DMS 273 (cell line): ENCODE data around the gene PIM3.

ENCODE experiments used
- DNase-seq: peaks from one replicate; lab custom pipeline; 2025; ENCODE audit not compliant: unreplicated experiment; lab: John Stamatoyannopoulos, UW

The PIM3 gene

GRCh38 chr22:49942565-49943404 lies 17.8 kb upstream of the PIM3 start:
- DNase-seq = no peak

GRCh38 chr22:49943405-49943765 lies 17.2 kb upstream of the PIM3 start:
- peak; percentile 20 for DNase-seq

- DNase-seq = peak; percentile 30
These were observed 16.7 kb upstream of the PIM3 start for GRCh38 chr22:49943771-49944398.

DNA sequence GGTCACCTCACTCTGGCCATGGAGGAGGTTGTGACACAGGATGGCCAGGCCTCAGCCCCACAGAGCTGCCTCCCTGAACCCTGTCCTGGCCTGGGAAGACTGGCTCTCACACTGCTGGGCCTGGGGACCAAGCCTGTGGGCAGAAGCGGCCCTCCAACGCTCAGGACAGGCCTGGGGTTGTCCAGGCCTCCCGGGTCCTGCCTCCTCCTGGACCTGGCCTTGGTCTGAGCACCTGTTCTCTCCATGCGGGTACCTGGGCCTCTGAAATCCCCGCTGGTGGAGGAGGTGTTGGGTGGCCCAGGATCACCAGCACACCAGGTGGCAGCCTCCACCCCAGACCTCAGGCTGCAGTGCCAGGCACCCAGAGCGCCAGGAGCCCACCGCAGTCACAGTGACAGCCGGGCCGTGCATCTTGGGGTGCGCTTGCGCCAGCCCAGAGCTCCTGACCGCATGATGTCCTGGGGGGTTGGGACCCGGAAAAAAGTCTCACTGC lies 16.1 kb upstream of the PIM3 start:
- peak; percentile 52 for DNase-seq

DNA sequence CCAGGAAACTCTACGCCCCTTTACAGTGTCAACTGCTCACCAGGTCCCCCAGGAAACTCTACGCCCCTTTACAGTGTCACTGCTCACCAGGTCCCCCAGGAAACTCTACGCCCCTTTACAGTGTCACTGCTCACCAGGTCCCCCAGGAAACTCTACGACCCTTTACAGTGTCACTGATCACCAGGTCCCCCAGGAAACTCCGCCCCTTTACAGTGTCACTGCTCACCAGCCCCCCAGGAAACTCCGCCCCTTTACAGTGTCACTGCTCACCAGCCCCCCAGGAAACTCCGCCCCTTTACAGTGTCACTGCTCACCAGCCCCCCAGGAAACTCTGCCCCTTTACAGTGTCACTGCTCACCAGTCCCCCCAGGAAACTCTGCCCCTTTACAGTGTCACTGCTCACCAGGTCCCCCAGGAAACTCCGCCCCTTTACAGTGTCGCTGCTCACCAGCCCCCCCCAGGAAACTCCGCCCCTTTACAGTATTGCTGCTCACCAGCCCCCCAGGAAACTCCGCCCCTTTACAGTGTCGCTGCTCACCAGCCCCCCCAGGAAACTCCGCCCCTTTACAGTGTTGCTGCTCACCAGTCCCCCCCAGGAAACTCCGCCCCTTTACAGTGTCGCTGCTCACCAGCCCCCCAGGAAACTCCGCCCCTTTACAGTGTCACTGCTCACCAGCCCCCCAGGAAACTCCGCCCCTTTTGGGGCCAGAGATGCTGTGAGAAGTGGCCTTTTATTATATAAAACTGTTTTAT lies 15.4 kb upstream of the PIM3 start:
- peak; percentile 84 for DNase-seq

- no peak for DNase-seq
These were observed 13.8 kb upstream of the PIM3 start for GRCh38 chr22:49946612-49947295.

GRCh38 chr22:49947296-49947622 lies 13.3 kb upstream of the PIM3 start:
- DNase-seq = no peak

DNA sequence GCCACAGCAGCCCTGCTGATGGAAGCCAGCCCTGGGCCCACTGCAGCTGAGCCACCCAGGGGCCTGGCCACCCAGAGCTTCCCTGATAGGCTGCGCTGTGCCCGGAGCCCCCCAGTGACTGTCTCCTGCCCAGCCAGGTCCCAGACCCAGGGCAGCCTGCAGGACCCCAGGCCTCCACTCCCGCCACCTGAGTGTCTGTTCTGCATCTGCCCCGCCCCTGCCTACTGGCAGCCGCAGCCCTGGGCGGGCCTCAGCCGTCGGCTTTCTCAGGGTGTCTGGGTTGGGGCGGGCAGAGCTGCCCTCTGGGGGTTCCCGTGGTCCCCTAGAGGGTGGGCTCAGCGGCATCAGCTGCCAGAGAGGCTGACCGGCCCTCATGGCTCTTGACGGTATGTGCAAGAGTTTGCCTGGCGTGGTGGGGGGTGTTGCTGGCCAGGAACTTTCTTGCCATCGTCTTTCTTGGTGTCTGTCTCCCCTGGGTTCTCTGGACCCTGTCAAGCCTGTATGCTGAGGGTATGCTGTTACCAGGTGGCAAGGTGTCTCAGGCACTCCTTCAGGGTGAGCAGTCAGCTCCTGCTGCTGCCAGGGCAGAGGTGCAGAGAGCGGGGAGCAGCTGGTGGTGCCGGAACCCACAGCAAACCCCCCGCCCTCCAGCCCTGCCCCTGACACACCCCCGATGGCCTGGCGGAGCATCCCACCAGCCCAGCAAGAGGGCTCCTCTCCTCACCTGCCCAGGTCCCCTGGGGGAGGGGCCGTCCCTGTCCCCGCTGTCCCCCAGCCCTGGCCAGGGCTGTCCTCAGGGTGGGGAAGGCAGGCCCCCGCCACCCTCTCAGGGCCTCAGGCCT lies 12.2 kb upstream of the PIM3 start:
- DNase-seq = no peak

GRCh38 chr22:49948958-49949913 lies 11.3 kb upstream of the PIM3 start:
- DNase-seq = no peak

GRCh38 chr22:49949914-49950292 lies 10.7 kb upstream of the PIM3 start:
- DNase-seq = no peak

GRCh38 chr22:49950396-49950994 lies 10.1 kb upstream of the PIM3 start:
- no peak for DNase-seq

- DNase-seq = no peak
These were observed 9.4 kb upstream of the PIM3 start for GRCh38 chr22:49951000-49951677.

DNA sequence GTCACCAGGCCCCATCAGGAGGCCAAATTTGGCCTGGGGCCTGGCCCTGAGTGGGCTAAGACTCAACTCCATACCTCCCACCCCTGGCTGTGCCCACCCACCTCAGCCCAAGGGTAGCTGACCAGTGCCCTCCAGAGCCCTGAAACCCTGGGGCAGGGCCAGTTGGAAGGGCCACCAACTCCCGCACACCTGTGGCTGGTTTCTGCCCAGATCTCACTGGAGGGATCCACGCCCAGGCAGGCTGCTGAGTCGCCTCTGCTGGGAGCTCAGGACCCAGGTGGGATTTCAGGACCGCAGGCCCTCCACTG lies 8.9 kb upstream of the PIM3 start:
- DNase-seq = no peak

GRCh38 chr22:49951986-49952896 lies 8.3 kb upstream of the PIM3 start:
- no peak for DNase-seq

- DNase-seq = no peak
These were observed 7.4 kb upstream of the PIM3 start for GRCh38 chr22:49953027-49953679.

GRCh38 chr22:49953680-49954344 lies 6.8 kb upstream of the PIM3 start:
- no peak for DNase-seq

DNA sequence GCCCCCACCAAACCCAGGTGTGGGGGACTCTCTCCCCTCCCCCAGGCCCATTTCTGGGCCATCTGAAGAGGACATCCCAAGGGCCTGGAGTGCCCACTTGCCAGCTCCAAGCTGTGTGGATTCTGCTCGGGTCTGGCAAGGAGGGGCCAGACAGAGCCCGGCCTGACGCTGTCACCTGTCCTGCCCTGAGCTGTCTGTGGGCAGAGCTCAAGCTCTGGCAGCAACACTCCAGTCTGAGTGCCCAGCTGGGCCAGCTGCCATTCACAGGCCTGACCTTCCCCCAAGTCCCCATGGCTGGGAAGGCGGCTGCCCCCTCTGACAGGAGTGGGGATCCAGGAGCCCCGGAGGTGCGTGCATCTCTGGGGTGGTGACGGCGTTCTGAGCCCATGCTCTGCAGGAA lies 6.2 kb upstream of the PIM3 start:
- DNase-seq = no peak
